ENCODE measurements around the gene ACVR1.

Gene ACVR1

GRCh38 chr2:157803476-157803875, 72.7 kb downstream of the ACVR1 start:
- FAIRE-seq, result no peak
- DNase-seq (ENCODE audit: insufficient read length, low spot score), result no peak

GRCh38 chr2:157800838-157801495, 75.2 kb downstream of the ACVR1 start:
- DNase-seq (ENCODE audit: insufficient read length, low spot score) (no peak), FAIRE-seq (no peak)

GRCh38 chr2:157793053-157793612, 83.0 kb downstream of the ACVR1 start:
- FAIRE-seq, result no peak
- DNase-seq (ENCODE audit: insufficient read length, low spot score), result no peak

GRCh38 chr2:157792335-157793052, 83.6 kb downstream of the ACVR1 start:
- FAIRE-seq (no peak), DNase-seq (ENCODE audit: insufficient read length, low spot score) (peak; percentile 4)

DNA sequence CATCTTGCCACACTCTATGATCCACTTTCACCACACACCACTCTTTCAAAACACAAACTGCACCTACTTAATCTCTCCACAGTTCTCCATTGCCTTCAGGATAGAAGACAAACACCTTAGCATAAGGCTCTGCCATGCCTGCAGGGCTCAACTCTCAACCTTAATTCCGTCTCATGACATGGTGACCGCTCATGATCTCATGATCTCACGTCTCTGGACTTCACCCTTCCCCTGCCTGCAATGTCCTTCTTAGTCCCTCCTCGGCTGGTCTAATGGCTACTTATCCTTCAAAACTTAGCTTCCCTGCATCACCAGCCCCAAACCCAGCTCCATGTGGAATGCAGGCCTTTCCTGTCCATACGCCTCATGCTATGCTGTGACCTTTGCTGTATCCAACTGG, 85.3 kb downstream of the ACVR1 start:
- DNase-seq (ENCODE audit: insufficient read length, low spot score), result no peak
- no peak for FAIRE-seq

- DNase-seq (ENCODE audit: insufficient read length, low spot score) (no peak), FAIRE-seq (no peak)
These were observed 86.1 kb downstream of the ACVR1 start for GRCh38 chr2:157789933-157790511.

GRCh38 chr2:157789256-157789655, 86.9 kb downstream of the ACVR1 start:
- FAIRE-seq, result no peak
- no peak for DNase-seq (ENCODE audit: insufficient read length, low spot score)

DNA sequence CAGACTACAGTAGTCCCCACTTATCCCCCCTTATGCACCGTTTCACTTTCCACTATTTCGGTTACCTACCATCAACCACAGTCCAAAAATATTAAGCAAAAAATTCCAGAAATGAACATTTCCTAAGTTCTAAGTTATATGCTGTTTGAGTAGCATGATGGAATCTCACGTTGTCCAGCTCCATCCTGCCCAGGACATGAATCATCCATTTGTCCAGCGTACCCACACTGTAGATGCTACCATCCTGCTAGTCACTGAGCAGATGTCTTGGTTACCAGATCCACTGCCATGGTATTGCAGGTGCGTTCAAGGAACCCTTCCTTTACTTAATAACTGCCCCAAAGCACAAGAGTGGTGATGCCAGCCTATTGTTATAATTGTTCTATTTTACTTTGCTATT, 87.9 kb downstream of the ACVR1 start:
- DNase-seq (ENCODE audit: insufficient read length, low spot score), result no peak
- no peak for FAIRE-seq

DNA sequence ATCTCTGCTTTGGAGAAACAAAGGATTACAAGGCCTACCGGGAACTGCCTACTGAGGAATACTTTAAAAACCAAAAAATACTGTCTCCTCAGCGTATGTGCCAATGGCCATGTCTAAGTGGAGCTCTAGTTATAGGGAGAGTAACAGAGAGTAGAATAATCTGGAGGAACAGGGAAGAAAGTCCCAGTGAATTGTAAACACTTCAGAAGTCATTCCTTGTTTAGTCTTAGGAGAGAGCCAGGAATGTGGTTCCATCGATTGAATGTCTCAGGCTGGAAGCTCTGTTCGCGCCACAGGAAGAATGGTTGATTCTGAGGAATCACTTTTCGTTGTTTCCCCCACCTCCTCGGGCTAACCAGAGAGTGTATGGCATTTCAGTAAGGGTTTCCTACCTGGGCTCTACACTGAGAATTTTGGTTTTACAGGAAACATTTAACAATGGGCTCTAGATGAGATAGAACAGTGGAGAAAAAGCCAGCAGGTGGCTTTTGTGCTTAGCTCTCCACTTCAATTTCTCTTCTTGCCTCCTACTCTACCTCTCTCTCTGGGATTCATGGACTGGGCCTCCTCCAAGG, 88.7 kb downstream of the ACVR1 start:
- no peak for FAIRE-seq

GRCh38 chr2:157786663-157787363, 89.3 kb downstream of the ACVR1 start:
- no peak for FAIRE-seq
- DNase-seq (ENCODE audit: insufficient read length, low spot score), result no peak

More for the DNA sequence above, 88.7 kb downstream of the ACVR1 start:
- no peak for DNase-seq (ENCODE audit: insufficient read length, low spot score)

DNA sequence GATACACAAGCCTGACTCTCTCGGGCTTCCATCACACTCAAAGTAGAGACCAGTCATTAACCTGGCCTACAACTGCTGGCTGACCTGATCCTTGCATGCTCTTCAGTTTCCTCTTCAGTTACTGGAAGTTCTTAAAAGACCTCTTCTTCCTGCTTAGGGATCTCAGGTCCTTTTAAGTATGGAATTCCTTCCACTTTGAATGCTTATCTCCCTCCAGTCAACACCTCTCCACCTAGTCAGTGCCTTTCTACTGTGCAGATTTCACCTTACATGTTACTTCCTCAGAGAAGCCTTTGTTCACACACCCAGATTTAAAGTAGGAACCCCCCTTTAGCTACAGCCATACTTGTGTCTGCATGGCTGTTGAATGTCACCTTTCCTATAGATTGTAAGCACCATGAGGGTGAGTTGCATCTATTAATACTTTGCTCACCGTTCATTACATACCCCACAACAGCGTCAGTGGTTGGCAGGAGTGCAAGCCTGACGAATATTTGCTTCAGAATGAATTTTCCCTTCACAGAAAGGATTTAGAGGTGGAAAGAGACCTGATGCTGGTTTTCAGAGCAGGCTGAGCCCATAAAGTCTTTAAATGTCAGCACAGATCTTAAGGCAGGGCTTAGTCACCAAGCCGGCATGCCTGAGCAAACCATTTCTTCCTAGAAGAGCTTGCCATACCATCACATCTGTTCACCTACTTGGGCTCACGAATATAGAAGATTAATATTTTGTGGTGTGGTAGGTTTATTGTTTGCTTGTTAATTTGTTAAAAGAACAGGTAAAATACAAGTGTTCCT, 90.1 kb downstream of the ACVR1 start:
- no peak for DNase-seq (ENCODE audit: insufficient read length, low spot score)
- no peak for FAIRE-seq

DNA sequence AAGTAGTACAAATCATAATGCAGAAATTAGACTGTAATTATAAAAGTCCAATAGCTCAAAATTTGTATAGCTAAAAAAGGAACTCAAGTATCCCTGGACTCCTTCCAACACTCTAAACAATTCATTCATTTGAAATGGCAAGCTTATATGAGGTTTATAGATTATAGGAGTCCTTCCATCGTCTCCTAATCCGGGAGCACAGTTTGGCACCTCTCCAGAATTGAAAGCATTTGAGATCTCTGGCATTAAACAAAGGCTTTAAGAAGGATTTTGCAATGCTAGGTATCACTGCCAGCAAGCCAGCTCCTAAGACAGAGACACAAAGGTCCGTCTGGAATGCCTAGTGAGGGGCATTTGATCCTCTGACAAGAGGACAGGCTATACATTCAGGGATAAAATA, 90.9 kb downstream of the ACVR1 start:
- FAIRE-seq, result no peak
- no peak for DNase-seq (ENCODE audit: insufficient read length, low spot score)

GRCh38 chr2:157784823-157785175, 91.3 kb downstream of the ACVR1 start:
- DNase-seq (ENCODE audit: insufficient read length, low spot score) (no peak), FAIRE-seq (no peak)

DNA sequence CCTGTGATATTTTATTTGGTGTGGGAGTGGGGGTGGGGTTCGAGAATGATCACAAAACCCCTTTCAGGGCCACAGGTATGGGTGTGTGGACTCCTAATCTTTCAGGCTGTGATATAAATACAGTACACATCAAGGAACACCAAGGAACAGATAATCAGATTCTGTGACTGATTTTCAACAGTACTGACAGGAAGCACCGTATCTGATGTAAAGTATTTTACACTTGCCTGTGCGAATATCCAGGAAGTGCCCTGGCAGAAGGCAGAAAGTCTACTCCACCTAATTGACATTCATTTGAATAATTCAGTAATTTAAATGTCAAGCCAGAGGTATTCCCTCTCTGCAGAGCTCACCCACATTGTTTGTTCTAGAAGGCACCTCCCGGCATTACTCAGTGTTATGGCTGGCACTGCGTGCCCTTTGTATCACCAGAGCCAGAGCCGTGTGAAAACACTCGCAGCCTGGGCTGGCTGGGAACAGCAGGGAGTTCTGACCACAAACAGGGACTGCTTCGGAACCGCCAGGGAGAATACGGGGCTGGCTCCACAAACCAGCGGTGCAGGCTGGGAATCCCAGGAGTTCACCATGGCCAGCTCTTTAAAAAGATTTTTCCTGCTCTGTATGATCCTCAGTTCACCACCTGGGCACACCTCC, 91.8 kb downstream of the ACVR1 start:
- FAIRE-seq (no peak), DNase-seq (ENCODE audit: insufficient read length, low spot score) (no peak)

DNA sequence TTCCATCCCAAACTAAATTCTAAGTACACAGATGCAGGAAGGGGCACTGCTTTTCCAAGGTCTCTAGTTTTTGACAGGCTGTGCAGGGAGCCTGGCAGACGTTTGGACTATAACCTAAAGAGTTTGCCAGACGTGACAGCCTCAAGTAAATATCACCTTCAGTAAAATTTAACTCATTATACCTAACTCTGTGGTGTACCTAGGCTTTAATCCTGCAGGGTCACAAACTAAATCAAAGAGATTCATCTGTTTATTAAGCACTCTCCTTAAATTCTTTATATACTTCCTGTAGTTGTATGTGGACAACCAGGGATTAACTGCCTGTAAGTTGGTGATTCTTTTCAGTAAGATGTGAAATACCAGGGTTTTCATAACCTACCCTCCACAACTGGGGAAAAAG, 92.9 kb downstream of the ACVR1 start:
- DNase-seq (ENCODE audit: insufficient read length, low spot score) (no peak), FAIRE-seq (no peak)

GRCh38 chr2:157782057-157782845, 93.9 kb downstream of the ACVR1 start:
- no peak for FAIRE-seq
- peak; percentile 1 for DNase-seq (ENCODE audit: insufficient read length, low spot score)

DNA sequence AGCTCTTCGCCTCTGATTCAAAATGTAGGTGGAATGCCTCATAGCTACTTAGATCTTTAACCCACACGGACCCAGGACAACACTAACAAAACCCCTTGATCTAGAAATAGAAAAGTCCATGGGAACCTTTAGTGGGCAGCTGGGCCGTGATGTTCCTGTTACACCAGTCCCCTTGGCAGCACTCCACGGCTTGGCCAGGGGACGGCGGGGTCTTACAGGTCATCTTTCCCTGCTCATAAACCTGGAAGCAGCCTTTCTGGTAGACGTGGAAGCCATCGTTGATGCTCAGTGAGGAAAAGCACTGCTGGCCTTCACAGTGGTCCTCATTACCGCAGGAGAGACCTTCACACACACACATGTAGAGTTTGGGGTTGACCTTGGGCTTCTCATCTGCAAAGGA, 95.9 kb downstream of the ACVR1 start:
- FAIRE-seq (no peak), DNase-seq (ENCODE audit: insufficient read length, low spot score) (no peak)

- DNase-seq (ENCODE audit: insufficient read length, low spot score), result no peak
- FAIRE-seq, result no peak
These were observed 96.3 kb downstream of the ACVR1 start for GRCh38 chr2:157779794-157780193.

DNA sequence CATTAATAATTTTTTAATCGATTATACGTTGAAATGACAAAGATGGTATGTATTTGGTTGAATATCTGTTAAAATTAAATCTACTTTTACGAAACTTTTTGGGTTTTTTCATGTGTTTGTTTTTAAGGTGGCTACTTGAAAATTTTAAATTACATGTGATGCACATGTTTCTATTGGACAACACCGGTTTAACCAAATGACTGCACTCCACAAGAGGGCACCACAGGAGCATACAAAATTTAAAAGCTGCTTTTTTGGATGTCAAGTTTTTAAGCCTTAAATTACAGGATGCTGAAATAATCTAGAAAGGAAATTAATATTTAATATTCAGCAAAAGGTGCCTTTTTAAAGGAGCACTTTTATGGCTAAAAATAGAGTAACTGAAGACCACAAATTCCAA, 98.7 kb downstream of the ACVR1 start:
- DNase-seq (ENCODE audit: insufficient read length, low spot score) (peak; percentile 33), FAIRE-seq (no peak)

All from HTR-8/SVneo (cell line).